GM12878 (cell line): ENCODE results near the gene BAAT. TPM values are rescaled to one million over a fixed set of nuclear protein-coding genes. Genes with fewer than 3 reads are reported as not detected.

Experiments
- ATAC-seq: fragments of 200-7000 bp; cut with Tn5 transposase; 3 replicates; pipeline ENCODE4 v1.9.1; 2020; ENCODE audit warnings: mild to moderate bottlenecking, moderate library complexity
- BruUV-seq: library from RNA; stranded (reverse); fragments of 400-500 nt; replicated peaks from 2 replicates; lab custom pipeline; 2021; lab: Mats Ljungman, UMichigan
- CTCF ChIA-PET: fragments of 300-600 bp; sonication (Branson Sonifier 250); formaldehyde crosslinking; extraction: SDS; loops from one replicate; lab custom pipeline; 2021; ENCODE audit warnings: inconsistent platforms; lab: Yijun Ruan, JAX
- POLR2A ChIA-PET: fragments of 350-600 bp; formaldehyde crosslinking; extraction: SDS; loops from one replicate; lab custom pipeline; 2021; ENCODE audit warnings: inconsistent platforms; lab: Charles Lee
- RAD21 ChIA-PET: fragments of 300-600 bp; sonication (Branson Sonifier 250); formaldehyde crosslinking; loops from one replicate; lab custom pipeline; 2023; ENCODE audit warnings: antibody characterized with exemption; ENCODE audit not compliant: unreplicated experiment; lab: Charles Lee
- SMC1A ChIA-PET: fragments of 300-600 bp; sonication (Branson Sonifier 250); formaldehyde crosslinking; loops from one replicate; lab custom pipeline; 2023; ENCODE audit not compliant: unreplicated experiment, uncharacterized antibody; lab: Charles Lee
- DNase-seq: peaks from one replicate; pipeline ENCODE4 v3.0.0-alpha.2; 2011; ENCODE audit warnings: low read depth, low spot score
- FAIRE-seq: peaks from 3 replicates; lab custom pipeline; 2011; peaks lifted over from hg19 to GRCh38; lab: Jason Lieb, UNC
- H2AFZ ChIP-seq: 2 replicates; pipeline ENCODE4 v1.6.0; 2011; ENCODE audit warnings: low read depth, low read length, control low read depth; ENCODE audit not compliant: control insufficient read depth
- H3K27ac ChIP-seq: 2 replicates; pipeline ENCODE4 v1.5.1; 2011; ENCODE audit warnings: control low read depth; ENCODE audit not compliant: control insufficient read depth, insufficient read depth
- H3K27me3 ChIP-seq, 2 experiments: replicated peaks in 1 of 2; 2 replicates each; pipeline versions ENCODE4 v1.6.0 to v1.6.1; 2011; ENCODE audit warnings: low read length in 1 of 2; ENCODE audit not compliant: control insufficient read depth in 2 of 2, insufficient read depth in 2 of 2
- H3K36me3 ChIP-seq, 2 experiments: 2 replicates each; pipeline ENCODE4 v1.5.1; 2011; ENCODE audit warnings: low read length in 1 of 2; ENCODE audit not compliant: control insufficient read depth in 2 of 2, insufficient read depth in 2 of 2
- H3K4me1 ChIP-seq: 2 replicates; pipeline ENCODE4 v1.6.1; 2011; ENCODE audit warnings: mild to moderate bottlenecking, low read length, moderate library complexity, mixed read lengths; ENCODE audit not compliant: control insufficient read depth, insufficient read depth
- H3K4me2 ChIP-seq: 2 replicates; pipeline ENCODE4 v1.6.0; 2011; ENCODE audit warnings: control low read depth; ENCODE audit not compliant: control insufficient read depth, insufficient read depth
- H3K4me3 ChIP-seq: fragments of 200-600 bp; sonication (generic); 2 replicates; pipeline ENCODE4 v1.5.1; 2016
- H3K79me2 ChIP-seq: 2 replicates; pipeline ENCODE4 v1.6.0; 2011; ENCODE audit warnings: low read length; ENCODE audit not compliant: control insufficient read depth, insufficient read depth
- H3K9ac ChIP-seq: 2 replicates; pipeline ENCODE4 v1.8.0; 2011; ENCODE audit warnings: low read length, control low read depth, mixed read lengths; ENCODE audit not compliant: control insufficient read depth, insufficient read depth
- H3K9me3 ChIP-seq: replicated peaks from 3 replicates; pipeline ENCODE4 v1.5.1; 2011; ENCODE audit warnings: mild to moderate bottlenecking, low read length; ENCODE audit not compliant: control insufficient read depth, insufficient read depth
- H4K20me1 ChIP-seq: 2 replicates; pipeline ENCODE4 v1.6.0; 2011; ENCODE audit not compliant: control insufficient read depth, insufficient read depth
- BCL11A ChIP-seq: IDR thresholded peaks from 2 replicates; pipeline ENCODE4 v1.6.1; 2011; ENCODE audit warnings: low read depth, low read length
- BHLHE40 ChIP-seq, 2 experiments: fragments of 450-650 bp in 1 of 2; IDR thresholded peaks; 2 replicates each; pipeline ENCODE4 v1.6.1; 2011 to 2017; ENCODE audit warnings: low read depth in 2 of 2, borderline replicate concordance in 1 of 2, improper control_type of control experiment in 1 of 2, low read length in 1 of 2, mild to moderate bottlenecking in 1 of 2
- BMI1 ChIP-seq: fragments of 450-650 bp; IDR thresholded peaks from 2 replicates; pipeline ENCODE4 v1.6.1; 2016; ENCODE audit warnings: mild to moderate bottlenecking, moderate library complexity, borderline replicate concordance
- CHD4 ChIP-seq: fragments of 200-600 bp; sonication (generic); IDR thresholded peaks from 2 replicates; pipeline ENCODE4 v1.6.1; 2016; ENCODE audit warnings: mild to moderate bottlenecking
- FOS ChIP-seq: IDR thresholded peaks from 3 replicates; pipeline ENCODE4 v1.6.1; 2011; ENCODE audit warnings: borderline replicate concordance; ENCODE audit not compliant: insufficient read length; ENCODE audit errors: extremely low read depth
- MAX ChIP-seq: IDR thresholded peaks from 2 replicates; pipeline ENCODE4 v1.6.1; 2012; ENCODE audit warnings: low read depth, low read length, improper control_type of control experiment
- NR2F1 ChIP-seq: fragments of 450-650 bp; conservative IDR thresholded peaks from 2 replicates; pipeline ENCODE4 v1.6.1; 2017; ENCODE audit warnings: mild to moderate bottlenecking
- POLR2AphosphoS5 ChIP-seq: IDR thresholded peaks from 2 replicates; pipeline ENCODE4 v1.6.1; 2011; ENCODE audit warnings: mild to moderate bottlenecking, low read length, inconsistent platforms
- RCOR1 ChIP-seq: conservative IDR thresholded peaks from 2 replicates; pipeline ENCODE4 v1.6.1; 2012; ENCODE audit warnings: low read depth, low read length, improper control_type of control experiment
- RELA ChIP-seq: fragments of 450-650 bp; IDR thresholded peaks from 2 replicates; pipeline ENCODE4 v1.8.0; 2014; ENCODE audit warnings: borderline replicate concordance; ENCODE audit not compliant: partially characterized antibody
- SMC3 ChIP-seq: IDR thresholded peaks from 2 replicates; pipeline ENCODE4 v1.6.1; 2011; ENCODE audit warnings: low read length, improper control_type of control experiment, borderline replicate concordance
- SPI1 ChIP-seq: IDR thresholded peaks from 2 replicates; pipeline ENCODE4 v1.6.1; 2011; ENCODE audit warnings: low read depth, mild to moderate bottlenecking, low read length, moderate library complexity, borderline replicate concordance; ENCODE audit not compliant: insufficient read depth
- SUPT20H ChIP-seq: IDR thresholded peaks from 2 replicates; pipeline ENCODE4 v1.6.1; 2011; ENCODE audit warnings: low read depth, mild to moderate bottlenecking, low read length, moderate library complexity, borderline replicate concordance; ENCODE audit not compliant: control insufficient read depth
- TBL1XR1 ChIP-seq: IDR thresholded peaks from 2 replicates; pipeline ENCODE4 v1.6.1; 2012; ENCODE audit warnings: low read depth, low read length, improper control_type of control experiment
- TCF7 ChIP-seq: IDR thresholded peaks from 2 replicates; pipeline ENCODE4 v1.6.1; 2014; ENCODE audit warnings: antibody characterized with exemption, borderline replicate concordance
- YY1 ChIP-seq: IDR thresholded peaks from 2 replicates; pipeline ENCODE4 v1.6.1; 2011; ENCODE audit warnings: low read depth, mild to moderate bottlenecking, low read length
- ZNF274 ChIP-seq: IDR thresholded peaks from one replicate; pipeline ENCODE4 v1.8.0; 2011; ENCODE audit not compliant: insufficient read length, insufficient read depth
- in situ Hi-C: fragments of 300-500 bp; cut with MboI; formaldehyde crosslinking; loops from 9 replicates; pipeline ENCODE4 v1.14.3; 2018; ENCODE audit warnings: mixed read lengths
- intact Hi-C: fragments of 100-400 bp; cut with micrococcal nuclease; formaldehyde crosslinking; loops from one replicate; pipeline ENCODE4 v1.14.2; 2022; ENCODE audit not compliant: unreplicated experiment
- polyA plus RNA-seq, 11 experiments: library from polyadenylated mRNA; depleted of rRNA in 4 of 11; unstranded in 6 of 11; stranded (reverse) in 5 of 11; fragments of >200 nt; fragmentation: Nextera tagmentation in 4 of 11; fragmentation: Illumina TruSeq in 1 of 11; extraction: Ambion mirVana in 4 of 11; extraction: Trizol in 1 of 11; gene quantifications; 1 replicate in 1 of 11; 2 replicates in 10 of 11; pipeline versions ENCODE4 v1.2.1 to v1.2.3, GENCODE V29; 2011 to 2016; ENCODE audit warnings: inconsistent platforms in 2 of 11, missing spikeins in 2 of 11, low read depth in 1 of 11
- total RNA-seq, 4 experiments: library from RNA; depleted of rRNA in 3 of 4; stranded (reverse); fragments of >200 nt in 3 of 4; fragmentation: Illumina TruSeq in 1 of 4; extraction: Trizol in 1 of 4; gene quantifications; 2 replicates each; pipeline versions ENCODE4 v1.2.1 to v1.2.3, GENCODE V29; 2013 to 2021

Gene BAAT
- total and polyA plus RNA-seq, 10 of the 15 experiments (the other 5 are each of a cell fraction or from before 2014, with no cell fraction given), result 0.02 to 0.26 (median 0.06) TPM; not detected in 2

GRCh38 chr9:101380295-101380694 lies 4.5 kb downstream of the BAAT start:
- no peak overlapping the region for H3K9ac ChIP-seq
- ATAC-seq (no peak), DNase-seq (no peak), FAIRE-seq (no peak)
- TF ChIP-seq YY1 (no peak), MAX (no peak), CHD4 (no peak), SPI1 (no peak), SMC3 (no peak), ZNF274 (no peak), TBL1XR1 (no peak), BMI1 (no peak), TCF7 (no peak), BHLHE40 (IDR thresholded peaks at IDR 0.05; ENCODE audit: borderline replicate concordance in 1 of 2, low read depth in 2 of 2, low read length in 1 of 2) (no peak), NR2F1 (no peak), FOS (no peak), SUPT20H (no peak), POLR2AphosphoS5 (no peak), RELA (no peak), RCOR1 (no peak), BCL11A (no peak)
- no peak overlapping the region for H3K27ac ChIP-seq
- H3K9me3 ChIP-seq, result no peaks in the 10 kb centered on the region
- H3K27me3 ChIP-seq, result no peaks in the 10 kb centered on the region
- in situ Hi-C loops (no loop called here), intact Hi-C loops (no loop called here)
- no peak overlapping the region for H3K4me2 ChIP-seq
- H4K20me1 ChIP-seq, result no peaks in the 10 kb centered on the region
- H3K4me3 ChIP-seq, result no peak overlapping the region
- no peak overlapping the region for H2AFZ ChIP-seq
- no peaks in the 10 kb centered on the region for H3K4me1 ChIP-seq
- CTCF ChIA-PET, result interaction anchor here (1.5 kb wide), 1 partner anchor 8 kb away, joined by 5 read pairs; no protein-coding TSS in a partner anchor
- BruUV-seq, result no TSS peak
- RAD21 ChIA-PET, result no interaction called here
- H3K79me2 ChIP-seq, result no peaks in the 10 kb centered on the region
- SMC1A ChIA-PET, result interaction anchor here (1.1 kb wide), 1 partner anchor 19 kb away, joined by 3 read pairs; no protein-coding TSS in a partner anchor
- POLR2A ChIA-PET, result no interaction called here
- no peaks in the 10 kb centered on the region for H3K36me3 ChIP-seq
